Panc1 (cell line): ENCODE results near the gene MRC2.

Source experiments
- POLR2AphosphoS5 ChIP-seq: IDR thresholded peaks from 2 replicates; pipeline ENCODE4 v1.6.1; 2012; ENCODE audit warnings: mild to moderate bottlenecking, low read depth, low read length, moderate library complexity
- TF ChIP-seq, protein P1 (sequence below): fragments of 450-650 bp; IDR thresholded peaks from 2 replicates; pipeline ENCODE4 v1.5.1; 2017; ENCODE audit warnings: mild to moderate bottlenecking

- TF ChIP-seq, protein P1, sequence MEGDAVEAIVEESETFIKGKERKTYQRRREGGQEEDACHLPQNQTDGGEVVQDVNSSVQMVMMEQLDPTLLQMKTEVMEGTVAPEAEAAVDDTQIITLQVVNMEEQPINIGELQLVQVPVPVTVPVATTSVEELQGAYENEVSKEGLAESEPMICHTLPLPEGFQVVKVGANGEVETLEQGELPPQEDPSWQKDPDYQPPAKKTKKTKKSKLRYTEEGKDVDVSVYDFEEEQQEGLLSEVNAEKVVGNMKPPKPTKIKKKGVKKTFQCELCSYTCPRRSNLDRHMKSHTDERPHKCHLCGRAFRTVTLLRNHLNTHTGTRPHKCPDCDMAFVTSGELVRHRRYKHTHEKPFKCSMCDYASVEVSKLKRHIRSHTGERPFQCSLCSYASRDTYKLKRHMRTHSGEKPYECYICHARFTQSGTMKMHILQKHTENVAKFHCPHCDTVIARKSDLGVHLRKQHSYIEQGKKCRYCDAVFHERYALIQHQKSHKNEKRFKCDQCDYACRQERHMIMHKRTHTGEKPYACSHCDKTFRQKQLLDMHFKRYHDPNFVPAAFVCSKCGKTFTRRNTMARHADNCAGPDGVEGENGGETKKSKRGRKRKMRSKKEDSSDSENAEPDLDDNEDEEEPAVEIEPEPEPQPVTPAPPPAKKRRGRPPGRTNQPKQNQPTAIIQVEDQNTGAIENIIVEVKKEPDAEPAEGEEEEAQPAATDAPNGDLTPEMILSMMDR = no peak
- no peak for TF ChIP-seq POLR2AphosphoS5
These were observed 90.1 kb downstream of the MRC2 start for GRCh38 chr17:62717589-62717855.
